Naive B cell (primary cell): ENCODE data around the gene C1QC. TPM values are rescaled to one million over a fixed set of nuclear protein-coding genes. Genes with fewer than 3 reads are reported as not detected.
"Not testable (repeated sequence)": the region's sequence is repeated elsewhere in the genome, so short reads cannot be mapped to it uniquely, and the experiment has no call there.

Experiments
- ATAC-seq, 2 donors: fragments of 150-1000 bp; cut with Tn5 transposase; 2 replicates each; pipeline ENCODE4 v1.10.0; 2021; ENCODE audit warnings: low read depth in 2 of 2, mild to moderate bottlenecking in 2 of 2, moderate library complexity in 2 of 2
- DNase-seq: peaks from one replicate; pipeline ENCODE4 v3.0.0; 2022
- H3K27ac Mint-ChIP-seq, 6 donors: one replicate each; pipeline ENCODE4 v1.8.0; 2020 to 2022; ENCODE audit warnings: mild to moderate bottlenecking in 6 of 6, mixed read lengths in 6 of 6, moderate library complexity in 5 of 6, inconsistent platforms in 2 of 6
- H3K27me3 Mint-ChIP-seq, 3 donors: one replicate each; pipeline ENCODE4 v1.8.0; 2021 to 2022; ENCODE audit warnings: mixed read lengths in 3 of 3, mild to moderate bottlenecking in 1 of 3
- H3K36me3 Mint-ChIP-seq, 2 donors: one replicate each; pipeline ENCODE4 v1.8.0; 2020 to 2022; ENCODE audit warnings: mixed read lengths in 2 of 2, inconsistent platforms in 1 of 2, mild to moderate bottlenecking in 1 of 2
- H3K4me1 Mint-ChIP-seq, 3 donors: one replicate each; pipeline ENCODE4 v1.8.0; 2020 to 2022; ENCODE audit warnings: mixed read lengths in 3 of 3, inconsistent platforms in 1 of 3, mild to moderate bottlenecking in 1 of 3, moderate library complexity in 1 of 3
- H3K4me3 Mint-ChIP-seq, 8 donors: one replicate each; pipeline ENCODE4 v1.8.0; 2020 to 2022; ENCODE audit warnings: mild to moderate bottlenecking in 8 of 8, mixed read lengths in 8 of 8, moderate library complexity in 8 of 8, inconsistent platforms in 2 of 8
- H3K9me3 Mint-ChIP-seq, 7 donors: one replicate each; pipeline ENCODE4 v1.8.0; 2020 to 2022; ENCODE audit warnings: mixed read lengths in 7 of 7, mild to moderate bottlenecking in 5 of 7, inconsistent platforms in 2 of 7, moderate library complexity in 1 of 7
- polyA plus RNA-seq, 6 donors: library from polyadenylated mRNA; unstranded; fragments of 300-500 nt; fragmentation: Illumina TruSeq; gene quantifications; one replicate each; pipeline ENCODE4 v1.2.3, GENCODE V29; 2021; ENCODE audit warnings: low read depth in 6 of 6

The C1QC gene
- polyA plus RNA-seq, 6 donors from 2014 or later: not detected

DNA sequence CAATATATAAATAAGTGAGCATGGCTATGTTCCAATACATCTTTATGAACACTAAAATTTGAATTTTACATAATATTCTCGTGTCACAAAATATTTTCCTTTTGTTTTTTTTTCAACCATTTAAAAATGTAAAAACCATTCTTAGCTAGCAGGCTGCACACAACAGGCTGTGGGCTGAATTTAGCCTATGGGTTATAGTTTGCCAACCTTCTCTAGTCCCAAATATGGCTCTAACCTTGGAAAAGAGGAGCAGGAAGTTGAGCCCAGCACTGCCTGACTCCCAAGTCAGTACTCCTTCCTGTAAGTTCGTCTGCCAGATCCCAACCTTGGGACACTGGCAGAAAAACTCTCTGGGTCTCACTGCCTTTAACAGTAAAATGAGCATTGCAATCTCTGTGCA lies 23.0 kb downstream of the C1QC start:
- peaks cover 37 to 53% (median 49%) of the 10 kb centered on the region in 3 donors for H3K27me3 Mint-ChIP-seq

DNA sequence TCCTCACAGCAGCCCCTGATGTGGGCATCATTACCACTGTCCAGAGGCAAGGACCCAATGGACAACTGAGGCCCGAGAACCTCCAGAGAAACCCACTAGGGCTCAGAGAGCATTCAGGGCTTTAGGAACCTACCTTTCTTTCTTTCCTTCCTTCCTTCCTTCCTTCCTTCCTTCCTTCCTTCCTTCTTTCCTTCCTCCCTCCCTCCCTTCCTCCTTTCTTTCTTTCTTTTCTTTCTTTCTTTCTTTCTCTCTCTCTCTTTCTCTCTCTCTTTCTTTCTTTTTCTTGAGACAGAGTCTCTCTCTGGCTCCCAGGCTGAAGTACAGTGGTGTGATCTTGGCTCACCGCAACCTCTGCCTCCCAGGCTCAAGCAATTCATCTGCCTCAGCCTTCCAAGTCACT lies 25.4 kb downstream of the C1QC start:
- not testable (repeated sequence) for H3K4me1 Mint-ChIP-seq, H3K36me3 Mint-ChIP-seq, H3K9me3 Mint-ChIP-seq, DNase-seq, ATAC-seq, H3K4me3 Mint-ChIP-seq
- peak overlapping the region in 2 of 6 donors; percentile 35 to 66 for H3K27ac Mint-ChIP-seq
- peaks cover 40 to 63% (median 57%) of the 10 kb centered on the region in 3 donors for H3K27me3 Mint-ChIP-seq

More for the DNA sequence above, 23.0 kb downstream of the C1QC start:
- H3K4me3 Mint-ChIP-seq: no peak overlapping the region
- no peaks in the 10 kb centered on the region for H3K36me3 Mint-ChIP-seq
- DNase-seq (no peak), ATAC-seq (no peak)
- H3K4me1 Mint-ChIP-seq: no peaks in the 10 kb centered on the region
- H3K9me3 Mint-ChIP-seq: peaks cover 0 to 4% (median 0%) of the 10 kb centered on the region in 7 donors
- no peak overlapping the region for H3K27ac Mint-ChIP-seq

DNA sequence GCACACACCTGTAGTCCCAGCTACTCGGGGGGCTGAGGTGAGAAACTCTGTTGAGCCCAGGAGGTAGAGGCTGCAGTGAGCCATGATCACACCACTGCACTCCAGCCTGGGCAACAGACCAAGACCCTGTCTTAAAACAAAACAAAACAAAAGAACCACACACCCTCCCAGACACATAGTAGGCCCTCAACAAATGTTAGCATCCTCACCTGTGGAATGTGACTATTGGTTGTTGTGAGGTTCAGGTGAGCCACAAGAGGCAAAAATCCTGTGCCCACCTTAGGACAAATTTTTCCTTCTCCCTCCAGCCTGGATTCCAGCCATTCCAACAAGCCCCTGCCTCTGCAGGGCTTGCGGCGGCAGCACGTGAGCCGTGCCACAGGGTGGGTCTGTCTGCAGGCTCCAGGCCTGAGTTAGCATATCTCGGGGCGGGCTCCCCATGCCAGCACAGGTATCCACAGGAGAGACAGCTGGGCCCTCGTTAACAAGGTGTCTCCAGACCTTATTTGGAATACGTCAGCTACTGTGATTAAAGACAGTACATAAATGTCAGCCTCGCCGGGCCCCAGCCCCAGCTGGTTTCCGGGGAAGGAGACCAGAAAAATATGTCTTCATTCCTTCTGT lies 27.0 kb downstream of the C1QC start:
- Mint-ChIP-seq H3K36me3 (no peaks in the 10 kb centered on the region), H3K27me3 (peaks cover 33 to 58% (median 52%) of the 10 kb centered on the region in 3 donors), H3K4me1 (no peaks in the 10 kb centered on the region), H3K27ac (no peak overlapping the region), H3K4me3 (no peak overlapping the region), H3K9me3 (no peaks in the 10 kb centered on the region)
- ATAC-seq (no peak), DNase-seq (no peak)

DNA sequence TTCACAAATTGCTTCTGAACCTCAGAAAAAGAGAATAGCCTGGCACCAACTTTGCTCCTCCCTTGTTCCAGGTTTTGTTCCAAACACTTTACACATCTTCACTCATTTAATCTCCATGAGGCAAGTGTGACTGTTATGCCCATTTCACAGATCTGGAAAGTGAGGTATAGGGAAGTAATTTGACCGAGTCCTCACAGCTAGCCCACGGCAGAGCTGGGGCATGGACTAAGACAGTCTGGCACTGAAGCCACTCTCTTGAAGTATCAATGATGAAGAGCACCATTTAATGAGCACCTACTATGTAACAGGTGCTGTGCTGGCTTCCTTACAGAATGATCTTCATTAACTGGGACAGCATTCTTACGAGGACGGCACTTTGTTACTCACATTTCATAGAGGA lies 28.6 kb downstream of the C1QC start:
- Mint-ChIP-seq H3K27me3 (peaks cover 33 to 60% (median 54%) of the 10 kb centered on the region in 3 donors), H3K4me1 (no peaks in the 10 kb centered on the region), H3K4me3 (no peak overlapping the region), H3K27ac (peak overlapping the region in 1 of 6 donors; percentile 62), H3K9me3 (no peaks in the 10 kb centered on the region), H3K36me3 (no peaks in the 10 kb centered on the region)
- DNase-seq: no peak
- ATAC-seq: no peak

DNA sequence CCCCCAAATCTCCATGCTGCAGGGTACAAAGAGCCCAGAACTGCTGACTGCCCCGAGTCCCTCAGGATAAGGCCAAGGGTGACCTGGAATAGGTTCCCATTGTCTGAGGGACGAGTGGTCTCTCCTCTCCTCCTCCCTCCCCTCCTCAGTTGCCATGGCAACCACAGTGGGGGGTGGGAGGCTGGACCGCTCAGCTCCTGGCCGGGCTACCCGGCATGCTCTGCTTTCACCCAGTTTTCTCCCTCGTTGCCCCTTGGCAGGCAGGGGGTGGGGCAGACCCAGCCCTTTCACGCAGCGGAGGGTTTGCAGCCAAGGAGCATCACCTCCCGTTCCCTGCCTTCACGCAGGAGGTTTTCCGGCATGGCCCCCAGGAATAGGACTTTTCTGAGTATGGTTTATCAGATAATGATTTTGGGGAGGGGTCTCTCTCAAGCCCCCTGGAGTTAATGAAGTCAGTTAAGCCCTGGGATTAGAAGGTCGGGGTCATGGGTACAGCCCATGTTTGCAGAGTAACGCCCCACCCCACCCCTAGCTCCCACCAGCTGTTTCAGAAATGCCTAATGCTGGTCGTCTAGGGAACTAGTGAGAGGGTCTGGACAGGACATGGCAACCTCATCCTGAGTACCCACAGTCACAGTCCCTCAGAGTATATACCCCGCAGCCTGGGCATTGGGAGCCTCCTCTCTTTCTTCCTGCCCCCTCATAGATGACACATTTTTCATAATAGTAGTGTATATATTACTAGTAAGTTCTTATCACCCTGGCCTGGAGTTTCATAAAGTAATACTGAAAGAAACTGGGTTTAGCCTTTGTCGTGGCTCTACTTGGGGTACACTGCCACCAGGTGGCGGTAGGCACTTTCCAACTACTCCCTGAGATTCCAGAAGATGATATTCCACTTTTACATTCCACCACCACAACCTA lies 30.3 kb downstream of the C1QC start:
- Mint-ChIP-seq H3K27me3 (peaks cover 21 to 49% (median 44%) of the 10 kb centered on the region in 3 donors), H3K36me3 (no peaks in the 10 kb centered on the region), H3K27ac (no peak overlapping the region), H3K4me3 (no peak overlapping the region), H3K9me3 (no peaks in the 10 kb centered on the region), H3K4me1 (no peaks in the 10 kb centered on the region)
- DNase-seq (no peak), ATAC-seq (no peak)

DNA sequence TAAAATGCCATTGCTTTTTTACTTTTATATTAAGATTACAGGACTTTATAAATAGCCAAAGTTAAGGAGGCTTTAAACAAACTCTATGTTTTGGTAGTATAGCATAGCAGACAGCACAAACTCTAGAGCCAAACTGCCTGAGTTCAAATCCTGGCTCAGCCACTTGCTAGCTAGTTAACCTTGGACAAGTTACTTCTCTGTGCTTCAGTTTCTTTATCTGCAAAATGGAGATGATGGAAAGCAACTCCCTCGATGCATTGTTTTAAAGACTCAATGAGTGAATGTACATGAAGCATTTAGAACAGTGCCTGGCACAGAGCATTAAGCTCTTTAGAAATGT lies 30.9 kb downstream of the C1QC start:
- Mint-ChIP-seq H3K27me3 (peaks cover 21 to 43% (median 41%) of the 10 kb centered on the region in 3 donors), H3K4me1 (no peaks in the 10 kb centered on the region), H3K9me3 (no peaks in the 10 kb centered on the region), H3K27ac (no peak overlapping the region), H3K36me3 (no peaks in the 10 kb centered on the region), H3K4me3 (no peak overlapping the region)
- ATAC-seq: no peak
- DNase-seq: no peak

DNA sequence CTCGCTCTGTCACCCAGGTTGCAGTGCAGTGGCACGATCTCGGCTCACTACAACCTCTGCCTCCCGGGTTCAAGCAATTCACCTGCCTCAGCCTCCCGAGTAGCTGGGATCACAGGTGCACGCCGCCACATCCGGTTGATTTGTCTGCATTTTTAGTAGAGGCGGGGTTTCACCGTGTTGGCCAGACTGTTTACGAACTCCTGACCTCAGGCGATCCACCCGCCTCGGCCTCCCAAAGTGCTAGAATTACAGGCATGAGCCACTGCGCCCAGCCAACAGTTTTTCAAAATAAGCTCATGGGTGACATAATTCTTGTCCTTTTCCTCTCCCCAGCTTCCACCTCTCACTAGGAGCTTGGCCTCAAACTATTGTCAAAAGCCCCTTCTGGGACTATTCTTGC lies 32.7 kb downstream of the C1QC start:
- H3K27ac Mint-ChIP-seq, H3K4me3 Mint-ChIP-seq, H3K36me3 Mint-ChIP-seq, ATAC-seq, H3K9me3 Mint-ChIP-seq, DNase-seq, H3K4me1 Mint-ChIP-seq: not testable (repeated sequence)
- H3K27me3 Mint-ChIP-seq: peaks cover 15 to 35% (median 29%) of the 10 kb centered on the region in 3 donors

DNA sequence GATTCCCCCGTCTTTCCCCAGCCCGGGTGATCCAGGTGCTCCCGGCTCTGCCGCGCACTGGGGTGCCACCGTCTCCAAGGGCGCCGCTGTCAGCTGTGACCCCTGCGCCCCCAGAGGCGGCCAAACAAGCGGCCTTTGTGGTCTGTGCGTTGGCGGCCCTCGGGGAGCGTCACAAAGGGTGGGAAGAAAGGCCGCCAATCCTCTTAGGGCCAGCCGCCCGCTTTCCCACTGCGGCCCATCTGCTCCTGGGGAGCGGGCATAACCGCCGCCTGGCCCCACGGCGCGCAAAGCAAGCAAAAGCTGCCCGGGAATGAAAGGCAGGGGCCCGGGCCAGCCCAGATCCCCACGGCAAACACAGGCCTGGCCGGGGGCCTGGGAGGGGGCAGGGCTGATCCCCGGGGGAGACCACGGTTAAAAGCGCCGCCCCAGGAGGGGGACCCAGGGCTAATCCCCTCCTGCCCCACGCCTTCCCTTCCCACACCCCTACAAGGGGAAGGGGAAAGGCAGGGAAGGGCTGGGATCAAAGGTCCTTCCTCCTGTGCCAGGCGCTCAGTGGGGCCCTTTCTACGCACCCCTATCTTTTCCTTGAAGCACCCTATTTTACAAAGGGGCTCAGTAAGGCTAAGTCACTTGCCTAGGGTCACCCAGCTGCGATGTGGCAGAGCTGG lies 33.6 kb downstream of the C1QC start:
- no peak for DNase-seq
- H3K9me3 Mint-ChIP-seq: no peaks in the 10 kb centered on the region
- H3K27ac Mint-ChIP-seq: no peak overlapping the region
- H3K4me3 Mint-ChIP-seq: no peak overlapping the region
- no peak for ATAC-seq
- peaks cover 6 to 26% (median 23%) of the 10 kb centered on the region in 3 donors for H3K27me3 Mint-ChIP-seq
- H3K4me1 Mint-ChIP-seq: no peaks in the 10 kb centered on the region
- no peaks in the 10 kb centered on the region for H3K36me3 Mint-ChIP-seq

DNA sequence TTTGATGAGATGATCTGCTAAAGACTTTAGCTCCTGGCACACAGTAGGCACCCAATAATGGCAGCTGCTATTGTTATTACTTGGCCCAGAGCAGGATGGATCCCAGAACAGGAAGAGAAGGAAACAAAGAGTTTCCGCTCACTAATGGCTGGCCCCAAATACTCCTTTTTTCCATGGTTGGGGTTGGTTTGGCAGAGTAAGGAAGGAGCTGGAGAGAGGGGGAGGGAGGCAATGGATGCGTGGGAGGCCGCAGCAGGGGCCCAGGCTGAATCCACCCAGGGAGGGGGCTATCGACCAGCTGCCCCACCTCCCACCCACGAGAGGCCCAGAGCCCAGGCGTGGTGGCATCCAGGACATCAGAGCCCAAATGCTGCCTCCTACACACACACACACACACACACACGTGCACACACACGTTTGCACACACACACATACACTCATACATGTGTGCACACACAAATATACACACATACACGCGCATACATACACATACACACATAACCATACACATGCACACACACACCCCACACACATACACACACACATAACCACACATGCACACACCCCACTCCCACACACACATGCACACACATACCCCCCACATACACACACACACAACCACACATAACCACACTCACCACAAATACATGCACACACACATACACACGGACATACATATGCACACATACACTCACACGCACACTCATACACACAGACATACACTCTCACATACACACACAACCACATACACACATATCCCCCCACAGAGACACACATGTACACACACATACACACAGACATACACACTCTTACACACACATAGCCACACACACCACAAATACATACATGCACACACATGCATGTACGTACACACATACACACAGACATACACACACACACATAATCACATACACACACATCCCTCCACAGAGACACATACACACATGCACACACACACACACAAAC lies 34.8 kb downstream of the C1QC start:
- H3K27me3 Mint-ChIP-seq: peaks cover 0 to 15% (median 13%) of the 10 kb centered on the region in 3 donors
- no peak overlapping the region for H3K4me3 Mint-ChIP-seq
- H3K27ac Mint-ChIP-seq: no peak overlapping the region
- ATAC-seq (no peak), DNase-seq (no peak)
- H3K4me1 Mint-ChIP-seq: no peaks in the 10 kb centered on the region
- H3K36me3 Mint-ChIP-seq: no peaks in the 10 kb centered on the region
- no peaks in the 10 kb centered on the region for H3K9me3 Mint-ChIP-seq

DNA sequence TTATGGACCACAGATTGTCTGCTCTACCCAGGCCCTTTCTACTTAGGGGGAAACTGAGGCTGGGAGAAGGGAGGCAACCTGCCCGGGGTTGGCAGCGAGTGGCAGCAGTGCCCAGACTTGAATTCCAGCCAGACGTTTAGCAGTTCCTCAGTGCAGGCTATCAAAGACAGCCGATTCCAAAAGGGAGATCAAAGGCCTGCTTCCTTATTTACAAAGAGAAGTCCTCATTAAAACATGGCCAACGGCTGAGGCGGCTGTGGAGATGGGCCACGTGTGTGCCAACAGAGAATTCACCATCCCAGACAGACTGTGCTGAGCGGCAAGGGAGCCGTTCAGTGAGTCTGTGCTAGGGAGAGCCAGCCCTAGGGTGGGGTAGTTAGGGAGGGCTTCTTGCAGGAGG lies 37.3 kb downstream of the C1QC start:
- Mint-ChIP-seq H3K9me3 (no peaks in the 10 kb centered on the region), H3K36me3 (no peaks in the 10 kb centered on the region), H3K27ac (no peak overlapping the region), H3K27me3 (peaks cover 6 to 17% (median 10%) of the 10 kb centered on the region in 3 donors), H3K4me3 (no peak overlapping the region), H3K4me1 (no peaks in the 10 kb centered on the region)
- ATAC-seq: no peak
- DNase-seq: no peak

DNA sequence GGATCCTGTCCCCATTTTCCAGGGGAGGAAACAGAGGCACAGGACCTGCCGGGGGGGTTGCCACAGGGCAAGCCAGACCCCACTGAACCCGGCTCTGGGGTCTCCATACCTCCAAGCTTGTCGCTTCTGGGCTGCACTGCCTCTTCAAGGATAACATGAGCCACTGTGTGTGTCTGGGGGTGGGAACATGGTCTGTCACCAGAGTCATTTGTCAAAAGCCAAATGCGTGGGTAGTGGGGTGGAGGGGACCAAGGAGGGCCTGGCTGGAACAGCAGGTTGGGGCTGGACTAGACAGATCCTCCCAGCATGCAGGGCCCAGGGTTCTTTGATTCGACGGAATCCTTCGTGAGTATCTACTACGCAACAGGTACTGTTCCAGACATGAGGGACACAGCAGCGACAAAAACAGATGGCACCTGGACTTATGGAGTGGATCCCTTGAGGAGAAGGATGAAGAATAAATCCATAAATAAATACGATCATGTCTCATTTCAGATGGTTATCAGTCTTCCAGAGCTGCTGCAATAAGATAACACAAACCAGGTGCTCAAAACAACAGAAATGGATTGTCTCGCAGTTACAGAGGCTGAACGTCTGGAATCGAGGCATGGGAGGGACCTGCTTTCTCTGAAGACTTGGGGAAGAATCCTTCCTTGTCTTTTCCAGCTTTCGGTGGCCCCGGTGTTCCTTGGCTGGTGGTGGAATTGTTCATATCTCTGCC lies 38.3 kb downstream of the C1QC start:
- H3K36me3 Mint-ChIP-seq: no peaks in the 10 kb centered on the region
- peaks cover 13 to 24% (median 13%) of the 10 kb centered on the region in 3 donors for H3K27me3 Mint-ChIP-seq
- DNase-seq (no peak), ATAC-seq (no peak)
- H3K9me3 Mint-ChIP-seq: no peaks in the 10 kb centered on the region
- no peak overlapping the region for H3K4me3 Mint-ChIP-seq
- no peaks in the 10 kb centered on the region for H3K4me1 Mint-ChIP-seq
- no peak overlapping the region for H3K27ac Mint-ChIP-seq

DNA sequence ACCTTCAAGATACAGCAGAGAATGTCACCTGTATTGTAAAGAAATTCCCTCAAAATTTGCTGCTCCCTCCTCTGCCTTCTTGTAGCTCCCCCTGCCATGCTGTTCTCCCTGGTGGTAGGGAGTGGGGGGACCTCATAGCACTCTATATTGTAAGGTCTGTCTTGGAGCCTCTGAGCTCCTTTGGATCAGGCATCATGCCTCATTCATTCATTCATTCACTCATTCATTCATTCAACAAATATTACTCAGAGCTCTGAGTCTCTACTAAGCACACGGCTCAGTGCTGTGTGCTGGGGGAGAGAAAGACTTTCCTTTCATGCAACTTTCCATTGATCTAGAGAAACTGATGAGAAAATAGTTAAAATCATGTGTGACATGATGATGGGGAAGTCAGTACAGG lies 40.1 kb downstream of the C1QC start:
- peaks cover 17 to 36% (median 21%) of the 10 kb centered on the region in 3 donors for H3K27me3 Mint-ChIP-seq
- H3K9me3 Mint-ChIP-seq: no peaks in the 10 kb centered on the region

More for the DNA sequence above, 40.1 kb downstream of the C1QC start:
- Mint-ChIP-seq H3K27ac (peak overlapping the region in 1 of 6 donors; percentile 82), H3K36me3 (no peaks in the 10 kb centered on the region), H3K4me3 (no peak overlapping the region), H3K4me1 (no peaks in the 10 kb centered on the region)
- DNase-seq (no peak), ATAC-seq (no peak)
